HepG2 (cell line): ENCODE results near the gene TMCC1. TPM values are rescaled to one million over a fixed set of nuclear protein-coding genes. Genes with fewer than 3 reads are reported as not detected.

Experiments
- ATAC-seq: fragments of 200-7000 bp; cut with Tn5 transposase; 3 replicates; pipeline ENCODE4 v1.9.1; 2020; ENCODE audit warnings: mild to moderate bottlenecking, moderate library complexity
- BruUV-seq: library from RNA; stranded (reverse); fragments of 400-500 nt; replicated peaks from 2 replicates; lab custom pipeline; 2021; lab: Mats Ljungman, UMichigan
- CTCF ChIA-PET: fragments of 300-600 bp; formaldehyde crosslinking; extraction: SDS; loops from one replicate; lab custom pipeline; 2021; ENCODE audit warnings: low total read pairs, inconsistent platforms, low intra/inter-chr PET ratio; lab: Yijun Ruan, JAX
- POLR2A ChIA-PET: fragments of 350-600 bp; sonication (Branson Sonifier 250); formaldehyde crosslinking; loops from one replicate; lab custom pipeline; 2020; ENCODE audit warnings: antibody characterized with exemption, inconsistent platforms; lab: Yijun Ruan, JAX
- DNase-seq: peaks from one replicate; pipeline ENCODE4 v3.0.0-alpha.2; 2015; ENCODE audit warnings: low spot score
- FAIRE-seq: peaks from 3 replicates; lab custom pipeline; 2011; peaks lifted over from hg19 to GRCh38; lab: Jason Lieb, UNC
- H2AFZ ChIP-seq: one replicate; pipeline ENCODE4 v1.6.1; 2011; ENCODE audit warnings: low read length, inconsistent platforms
- H3K27ac ChIP-seq: fragments of 300-600 bp; 3 replicates; pipeline ENCODE4 v1.8.0; 2011; ENCODE audit warnings: mixed run types, mild to moderate bottlenecking, mixed read lengths, low read length, inconsistent platforms; ENCODE audit not compliant: insufficient read depth; ENCODE audit errors: extremely low read length
- H3K27me3 ChIP-seq, 2 experiments: fragments of 200-600 bp in 1 of 2; 2 replicates in 1 of 2; 3 replicates in 1 of 2; pipeline versions ENCODE4 v1.6.0 to v1.8.0; 2011; ENCODE audit warnings: low read length in 2 of 2, mild to moderate bottlenecking in 2 of 2, moderate library complexity in 2 of 2, inconsistent platforms in 1 of 2; ENCODE audit not compliant: insufficient read depth in 2 of 2, control insufficient read depth in 1 of 2
- H3K36me3 ChIP-seq, 2 experiments: fragments of 200-600 bp in 1 of 2; replicated peaks in 1 of 2; 2 replicates in 1 of 2; 3 replicates in 1 of 2; pipeline versions ENCODE4 v1.5.1 to v1.8.0; 2011; ENCODE audit warnings: low read length in 2 of 2, inconsistent platforms in 1 of 2; ENCODE audit not compliant: insufficient read depth in 2 of 2, control insufficient read depth in 1 of 2
- H3K4me1 ChIP-seq: 2 replicates; pipeline ENCODE4 v1.5.1; 2012; ENCODE audit warnings: low read length, inconsistent platforms; ENCODE audit not compliant: insufficient read depth
- H3K4me2 ChIP-seq: 2 replicates; pipeline ENCODE4 v1.6.0; 2011; ENCODE audit warnings: low read depth, low read length, inconsistent platforms
- H3K4me3 ChIP-seq, 3 experiments: fragments of 200-600 bp in 1 of 3; sonication (generic), shearing (Covaris generic) in 1 of 3; replicated peaks in 1 of 3; 2 replicates each; pipeline ENCODE4 v1.5.1; 2011 to 2016; ENCODE audit warnings: low read length in 3 of 3, inconsistent platforms in 2 of 3, low read depth in 2 of 3, mild to moderate bottlenecking in 2 of 3, control low read depth in 1 of 3, mixed read lengths in 1 of 3; ENCODE audit not compliant: insufficient read depth in 1 of 3
- H3K79me2 ChIP-seq: one replicate; pipeline ENCODE4 v1.6.1; 2011; ENCODE audit warnings: low read length, inconsistent platforms; ENCODE audit not compliant: insufficient read depth
- H3K9ac ChIP-seq: 2 replicates; pipeline ENCODE4 v1.6.0; 2011; ENCODE audit warnings: mild to moderate bottlenecking, low read depth, low read length, inconsistent platforms; ENCODE audit not compliant: insufficient read depth
- H3K9me3 ChIP-seq: 2 replicates; pipeline ENCODE4 v1.5.1; 2012; ENCODE audit warnings: mild to moderate bottlenecking, low read length
- H4K20me1 ChIP-seq: 2 replicates; pipeline ENCODE4 v1.6.0; 2011; ENCODE audit warnings: inconsistent platforms, mild to moderate bottlenecking, low read length, moderate library complexity; ENCODE audit not compliant: insufficient read depth
- ATF1 ChIP-seq: IDR thresholded peaks from 2 replicates; pipeline ENCODE4 v1.6.1; 2016; ENCODE audit warnings: mild to moderate bottlenecking, control low read depth
- HOXA3 ChIP-seq: sonication (generic); formaldehyde crosslinking; IDR thresholded peaks from 2 replicates; pipeline ENCODE4 v1.5.0; 2020; ENCODE audit warnings: missing genetic modification reagents
- IRX3 ChIP-seq: sonication (generic); formaldehyde crosslinking; IDR thresholded peaks from 2 replicates; pipeline ENCODE4 v1.8.1; 2023; ENCODE audit warnings: mild to moderate bottlenecking, low read depth, missing genetic modification reagents, borderline replicate concordance
- MEF2D ChIP-seq: sonication (generic); formaldehyde crosslinking; IDR thresholded peaks from 2 replicates; pipeline ENCODE4 v1.5.1; 2020; ENCODE audit warnings: mild to moderate bottlenecking, missing genetic modification reagents
- MYNN ChIP-seq: sonication (generic); formaldehyde crosslinking; IDR thresholded peaks from 2 replicates; pipeline ENCODE4 v1.4.0; 2020; ENCODE audit warnings: mild to moderate bottlenecking, low read depth, missing genetic modification reagents
- NFE2L1 ChIP-seq: sonication (generic); formaldehyde crosslinking; IDR thresholded peaks from 2 replicates; pipeline ENCODE4 v1.4.0; 2020; ENCODE audit warnings: missing genetic modification reagents, mild to moderate bottlenecking, borderline replicate concordance
- NFE2L2 ChIP-seq: fragments of 150-350 bp; IDR thresholded peaks from 2 replicates; pipeline ENCODE4 v1.6.1; 2014; ENCODE audit warnings: low read length
- NFRKB ChIP-seq: fragments of 450-650 bp; IDR thresholded peaks from 2 replicates; pipeline ENCODE4 v1.6.1; 2017
- PRPF4 ChIP-seq: fragments of 200-400 bp; formaldehyde crosslinking; IDR thresholded peaks from 2 replicates; pipeline ENCODE4 v1.6.1; 2016; ENCODE audit warnings: low read length, low read depth; ENCODE audit not compliant: poor library complexity, severe bottlenecking
- RBM22 ChIP-seq: fragments of 200-400 bp; formaldehyde crosslinking; optimal IDR thresholded peaks from 2 replicates; pipeline ENCODE3; 2017; ENCODE audit warnings: mild to moderate bottlenecking, low read length, moderate library complexity
- RCOR2 ChIP-seq: IDR thresholded peaks from 2 replicates; pipeline ENCODE4 v1.6.1; 2016; ENCODE audit warnings: missing biosample characterization, missing genetic modification reagents
- STAT5B ChIP-seq: sonication (generic); formaldehyde crosslinking; IDR thresholded peaks from 2 replicates; pipeline ENCODE4 v1.4.0; 2020; ENCODE audit warnings: missing genetic modification reagents
- ZNF282 ChIP-seq: fragments of 450-650 bp; IDR thresholded peaks from 2 replicates; pipeline ENCODE4 v1.6.1; 2018; ENCODE audit not compliant: partially characterized antibody
- ZNF572 ChIP-seq: sonication (generic); formaldehyde crosslinking; IDR thresholded peaks from 2 replicates; pipeline ENCODE4 v1.5.1; 2020; ENCODE audit warnings: mild to moderate bottlenecking, missing genetic modification reagents
- ZNF713 ChIP-seq: sonication (generic); formaldehyde crosslinking; IDR thresholded peaks from 2 replicates; pipeline ENCODE4 v1.4.0; 2020; ENCODE audit warnings: mild to moderate bottlenecking, missing genetic modification reagents
- ZNF746 ChIP-seq: sonication (generic); formaldehyde crosslinking; IDR thresholded peaks from 2 replicates; pipeline ENCODE4 v1.8.0; 2022; ENCODE audit warnings: mild to moderate bottlenecking, missing genetic modification reagents
- ZZZ3 ChIP-seq: sonication (generic); formaldehyde crosslinking; IDR thresholded peaks from 2 replicates; pipeline ENCODE4 v1.4.0; 2020; ENCODE audit warnings: missing genetic modification reagents, mild to moderate bottlenecking, borderline replicate concordance
- WGBS: methylation state at CpG from one replicate; pipeline ENCODE4 v1.1.6; 2017; ENCODE audit warnings: low lambda C conversion rate; 5-methylcytosine and 5-hydroxymethylcytosine counted together
- in situ Hi-C: cut with HindIII; loops from 2 replicates; pipeline ENCODE4 v1.10.0; 2017; ENCODE audit warnings: low pct_unique_long_range_greater_than_20kb; ENCODE audit not compliant: extremely low pct_ligation_motif_present
- intact Hi-C: fragments of 100-400 bp; cut with micrococcal nuclease; formaldehyde crosslinking; loops from one replicate; pipeline ENCODE4 v1.10.0; 2022; ENCODE audit not compliant: unreplicated experiment
- polyA plus RNA-seq, 8 experiments: library from polyadenylated mRNA; depleted of rRNA in 3 of 8; stranded (reverse) in 7 of 8; unstranded in 1 of 8; fragments of >200 nt; fragmentation: Illumina TruSeq in 4 of 8; extraction: Trizol in 4 of 8; gene quantifications; 2 replicates each; pipeline versions ENCODE4 v1.2.1 to v1.2.3, GENCODE V29; 2011 to 2016; ENCODE audit warnings: low read depth in 4 of 8, missing spikeins in 1 of 8, mixed read lengths in 1 of 8; ENCODE audit not compliant: insufficient read depth in 1 of 8
- total RNA-seq, 5 experiments: library from RNA; depleted of rRNA; stranded (reverse); fragments of >200 nt; fragmentation: Illumina TruSeq; extraction: Trizol; gene quantifications; 2 replicates each; pipeline ENCODE4 v1.2.3, GENCODE V29; 2016; ENCODE audit warnings: low read depth in 1 of 5
- TF ChIP-seq, protein P1 (sequence below): sonication (generic); formaldehyde crosslinking; IDR thresholded peaks from 2 replicates; pipeline ENCODE4 v1.8.0; 2022; ENCODE audit warnings: missing genetic modification reagents, mild to moderate bottlenecking, inconsistent platforms, borderline replicate concordance
- TF ChIP-seq, protein P2 (sequence below): sonication (generic); formaldehyde crosslinking; IDR thresholded peaks from 2 replicates; pipeline ENCODE4 v1.4.0; 2020; ENCODE audit warnings: missing genetic modification reagents
- TF ChIP-seq, protein P3 (sequence below): sonication (generic); formaldehyde crosslinking; IDR thresholded peaks from 2 replicates; pipeline ENCODE4 v1.4.0; 2020; ENCODE audit warnings: missing genetic modification reagents

The TMCC1 gene
- total and polyA plus RNA-seq, 2 of the 13 experiments (the other 11 are each of a cell fraction or from before 2014, with no cell fraction given): 12.1 to 264 TPM

DNA sequence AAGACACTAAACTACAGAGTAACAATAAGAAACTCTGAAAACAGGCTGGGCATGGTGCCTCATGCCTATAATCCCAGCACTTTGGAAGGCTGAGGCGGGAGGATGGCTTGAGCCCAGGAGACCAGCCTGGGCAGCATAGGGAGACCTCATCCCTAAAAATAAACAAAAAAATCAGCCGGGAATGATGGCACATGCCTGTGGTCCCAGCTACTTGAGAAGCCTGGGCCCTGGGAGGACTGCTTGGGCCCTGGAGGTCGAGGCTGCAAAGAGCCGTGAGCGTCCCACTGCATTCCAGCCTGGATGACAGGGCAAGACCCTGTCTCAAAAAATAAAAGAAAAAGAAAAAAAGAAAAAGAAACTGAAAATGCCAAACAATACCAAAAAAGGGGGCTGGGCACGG, 55.4 kb downstream of the TMCC1 start (continued):
- no peak for TF ChIP-seq MYNN (CRISPR knock-in tag)
- TF ChIP-seq PRPF4: no peak
- no peak for TF ChIP-seq RCOR2
- TF ChIP-seq NFRKB: no peak
- TF ChIP-seq, protein P1, sequence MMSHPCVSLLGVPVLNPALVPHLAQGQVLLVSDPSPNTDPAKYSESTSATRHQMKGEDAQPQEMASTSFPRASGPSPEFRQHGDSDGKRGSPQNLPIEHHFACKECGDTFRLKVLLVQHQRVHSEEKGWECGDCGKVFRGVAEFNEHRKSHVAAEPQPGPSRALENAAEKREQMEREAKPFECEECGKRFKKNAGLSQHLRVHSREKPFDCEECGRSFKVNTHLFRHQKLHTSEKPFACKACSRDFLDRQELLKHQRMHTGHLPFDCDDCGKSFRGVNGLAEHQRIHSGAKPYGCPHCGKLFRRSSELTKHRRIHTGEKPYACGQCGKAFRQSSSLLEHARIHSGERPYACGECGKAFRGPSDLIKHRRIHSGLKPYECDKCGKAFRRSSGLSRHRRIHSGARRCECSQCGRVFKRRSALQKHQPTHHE (CRISPR knock-in tag): no peak
- no peak for TF ChIP-seq ZNF746 (CRISPR knock-in tag)
- no peak for TF ChIP-seq ZNF572 (CRISPR knock-in tag)
- TF ChIP-seq, all 625 proteins: peak for 0

DNA sequence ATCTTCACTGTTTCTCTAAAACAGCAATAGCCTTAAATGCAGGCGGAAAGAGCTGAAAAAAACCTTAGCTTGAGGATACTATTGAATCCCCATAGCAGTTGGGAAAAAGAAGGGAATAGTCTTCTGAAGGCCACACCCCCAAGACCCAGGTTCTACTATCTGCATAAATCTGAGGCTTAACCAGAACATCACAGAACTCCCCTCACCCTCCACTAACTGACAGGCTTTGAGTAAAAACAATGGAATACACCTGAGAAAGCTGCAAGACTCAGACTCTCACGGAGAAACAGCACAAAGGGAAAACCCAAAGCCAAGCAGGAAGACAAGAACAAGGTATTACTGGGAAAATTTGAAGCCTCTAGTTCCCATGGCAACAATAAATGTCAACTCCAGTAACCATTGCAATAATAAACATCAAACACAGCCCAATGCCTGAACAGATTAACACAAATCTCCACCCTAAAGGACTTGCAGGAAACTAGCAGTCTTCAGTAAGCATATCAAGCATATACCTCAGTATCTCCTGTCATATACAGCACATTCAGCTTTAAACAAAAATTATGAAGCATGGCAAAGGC, 56.4 kb downstream of the TMCC1 start:
- Histone ChIP-seq H2AFZ (no peak overlapping the region), H3K79me2 (no peaks in the 10 kb centered on the region), H3K4me3 (no peak overlapping the region), H3K27me3 (no peaks in the 10 kb centered on the region), H4K20me1 (no peaks in the 10 kb centered on the region), H3K4me2 (no peak overlapping the region), H3K9ac (no peak overlapping the region), H3K36me3 (no peaks in the 10 kb centered on the region), H3K9me3 (no peaks in the 10 kb centered on the region), H3K27ac (no peak overlapping the region), H3K4me1 (peaks cover 18% of the 10 kb centered on the region)
- ATAC-seq (no peak), DNase-seq (no peak), FAIRE-seq (no peak)
- BruUV-seq: no TSS peak
- CTCF ChIA-PET: no interaction called here
- WGBS: 88% methylated on average over 2 of the region's 2 CpGs
- in situ Hi-C loops: loop anchor here (5.0 to 10.0 kb wide), 2 partner anchors 98 to 345 kb away; no protein-coding TSS in a partner anchor
- intact Hi-C loops: no loop called here
- POLR2A ChIA-PET: no interaction called here
- no peak for TF ChIP-seq ZNF713 (CRISPR knock-in tag)
- no peak for TF ChIP-seq NFE2L2
- TF ChIP-seq ZNF282: no peak
- no peak for TF ChIP-seq STAT5B (CRISPR knock-in tag)
- no peak for TF ChIP-seq ATF1 (CRISPR knock-in tag)
- no peak for TF ChIP-seq IRX3 (CRISPR knock-in tag)
- TF ChIP-seq, protein P2, sequence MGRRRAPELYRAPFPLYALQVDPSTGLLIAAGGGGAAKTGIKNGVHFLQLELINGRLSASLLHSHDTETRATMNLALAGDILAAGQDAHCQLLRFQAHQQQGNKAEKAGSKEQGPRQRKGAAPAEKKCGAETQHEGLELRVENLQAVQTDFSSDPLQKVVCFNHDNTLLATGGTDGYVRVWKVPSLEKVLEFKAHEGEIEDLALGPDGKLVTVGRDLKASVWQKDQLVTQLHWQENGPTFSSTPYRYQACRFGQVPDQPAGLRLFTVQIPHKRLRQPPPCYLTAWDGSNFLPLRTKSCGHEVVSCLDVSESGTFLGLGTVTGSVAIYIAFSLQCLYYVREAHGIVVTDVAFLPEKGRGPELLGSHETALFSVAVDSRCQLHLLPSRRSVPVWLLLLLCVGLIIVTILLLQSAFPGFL (CRISPR knock-in tag): no peak
- TF ChIP-seq HOXA3 (CRISPR knock-in tag): no peak
- TF ChIP-seq NFE2L1: no peak
- TF ChIP-seq ZZZ3: no peak
- TF ChIP-seq, protein P3, sequence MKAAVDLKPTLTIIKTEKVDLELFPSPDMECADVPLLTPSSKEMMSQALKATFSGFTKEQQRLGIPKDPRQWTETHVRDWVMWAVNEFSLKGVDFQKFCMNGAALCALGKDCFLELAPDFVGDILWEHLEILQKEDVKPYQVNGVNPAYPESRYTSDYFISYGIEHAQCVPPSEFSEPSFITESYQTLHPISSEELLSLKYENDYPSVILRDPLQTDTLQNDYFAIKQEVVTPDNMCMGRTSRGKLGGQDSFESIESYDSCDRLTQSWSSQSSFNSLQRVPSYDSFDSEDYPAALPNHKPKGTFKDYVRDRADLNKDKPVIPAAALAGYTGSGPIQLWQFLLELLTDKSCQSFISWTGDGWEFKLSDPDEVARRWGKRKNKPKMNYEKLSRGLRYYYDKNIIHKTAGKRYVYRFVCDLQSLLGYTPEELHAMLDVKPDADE (CRISPR knock-in tag): no peak
- no peak for TF ChIP-seq MEF2D
- TF ChIP-seq RBM22: no peak
